Measurements from ENCODE around the gene MYH10. TPM values are rescaled to one million over a fixed set of nuclear protein-coding genes. Genes with fewer than 3 reads are reported as not detected.

Gene MYH10
- total RNA-seq, 1 donor from 2014 or later = 13.2 TPM

GRCh38 chr17:8588877-8589554 lies 41.5 kb downstream of the MYH10 start:
- no peak overlapping the region for H3K27ac Mint-ChIP-seq

GRCh38 chr17:8586766-8587165 lies 43.8 kb downstream of the MYH10 start:
- no peak overlapping the region for H3K27ac Mint-ChIP-seq
- H3K4me1 Mint-ChIP-seq (ENCODE audit: low read depth) = peaks cover 2% of the 10 kb centered on the region
- H3K36me3 Mint-ChIP-seq (ENCODE audit: low read depth) = no peaks in the 10 kb centered on the region
- peaks cover 17% of the 10 kb centered on the region for H3K27me3 Mint-ChIP-seq (ENCODE audit: low read depth)
- H3K9me3 Mint-ChIP-seq = no peaks in the 10 kb centered on the region
- no peak for DNase-seq (ENCODE audit: low spot score)
- intact Hi-C loops (cut with micrococcal nuclease) = no loop called here
- no peak overlapping the region for H3K4me3 Mint-ChIP-seq (ENCODE audit: low read depth)

More at GRCh38 chr17:8588877-8589554, 41.5 kb downstream of the MYH10 start:
- intact Hi-C loops (cut with micrococcal nuclease) = no loop called here
- Mint-ChIP-seq H3K4me3 (ENCODE audit: low read depth) (no peak overlapping the region), H3K9me3 (no peaks in the 10 kb centered on the region), H3K27me3 (ENCODE audit: low read depth) (peaks cover 32% of the 10 kb centered on the region), H3K36me3 (ENCODE audit: low read depth) (no peaks in the 10 kb centered on the region), H3K4me1 (ENCODE audit: low read depth) (no peaks in the 10 kb centered on the region)
- DNase-seq (ENCODE audit: low spot score) = no peak

- Mint-ChIP-seq H3K9me3 (no peaks in the 10 kb centered on the region), H3K27me3 (ENCODE audit: low read depth) (peaks cover 15% of the 10 kb centered on the region)
- intact Hi-C loops (cut with micrococcal nuclease) = no loop called here
These were observed 44.6 kb downstream of the MYH10 start for GRCh38 chr17:8585911-8586310.

GRCh38 chr17:8583954-8584353 lies 46.6 kb downstream of the MYH10 start:
- H3K27me3 Mint-ChIP-seq (ENCODE audit: low read depth) = peaks cover 13% of the 10 kb centered on the region
- H3K36me3 Mint-ChIP-seq (ENCODE audit: low read depth) = no peaks in the 10 kb centered on the region
- H3K27ac Mint-ChIP-seq = no peak overlapping the region
- DNase-seq (ENCODE audit: low spot score) = no peak
- H3K4me1 Mint-ChIP-seq (ENCODE audit: low read depth) = peaks cover 6% of the 10 kb centered on the region
- H3K9me3 Mint-ChIP-seq = no peaks in the 10 kb centered on the region
- H3K4me3 Mint-ChIP-seq (ENCODE audit: low read depth) = no peak overlapping the region
- intact Hi-C loops (cut with micrococcal nuclease) = no loop called here

More at GRCh38 chr17:8585911-8586310, 44.6 kb downstream of the MYH10 start:
- Mint-ChIP-seq H3K4me1 (ENCODE audit: low read depth) (peaks cover 4% of the 10 kb centered on the region), H3K36me3 (ENCODE audit: low read depth) (no peaks in the 10 kb centered on the region), H3K4me3 (ENCODE audit: low read depth) (no peak overlapping the region), H3K27ac (no peak overlapping the region)
- DNase-seq (ENCODE audit: low spot score) = no peak

- DNase-seq (ENCODE audit: low spot score) = no peak
- Mint-ChIP-seq H3K9me3 (no peaks in the 10 kb centered on the region), H3K27ac (no peak overlapping the region), H3K4me3 (ENCODE audit: low read depth) (no peak overlapping the region), H3K36me3 (ENCODE audit: low read depth) (no peaks in the 10 kb centered on the region), H3K4me1 (ENCODE audit: low read depth) (peaks cover 8% of the 10 kb centered on the region), H3K27me3 (ENCODE audit: low read depth) (no peaks in the 10 kb centered on the region)
- intact Hi-C loops (cut with micrococcal nuclease) = no loop called here
These were observed 49.4 kb downstream of the MYH10 start for GRCh38 chr17:8580952-8581658.

GRCh38 chr17:8577868-8578267 lies 52.7 kb downstream of the MYH10 start:
- H3K9me3 Mint-ChIP-seq = no peaks in the 10 kb centered on the region
- H3K36me3 Mint-ChIP-seq (ENCODE audit: low read depth) = no peaks in the 10 kb centered on the region
- intact Hi-C loops (cut with micrococcal nuclease) = loop anchor here (10.0 kb wide), 1 partner anchor 47 kb away; no protein-coding TSS in a partner anchor
- no peak for DNase-seq (ENCODE audit: low spot score)
- peaks cover 2% of the 10 kb centered on the region for H3K27me3 Mint-ChIP-seq (ENCODE audit: low read depth)
- no peak overlapping the region for H3K4me3 Mint-ChIP-seq (ENCODE audit: low read depth)
- no peak overlapping the region for H3K27ac Mint-ChIP-seq
- H3K4me1 Mint-ChIP-seq (ENCODE audit: low read depth) = peaks cover 8% of the 10 kb centered on the region

- DNase-seq (ENCODE audit: low spot score) = no peak
- Mint-ChIP-seq H3K4me3 (ENCODE audit: low read depth) (no peak overlapping the region), H3K27ac (no peak overlapping the region), H3K36me3 (ENCODE audit: low read depth) (no peaks in the 10 kb centered on the region), H3K9me3 (no peaks in the 10 kb centered on the region), H3K4me1 (ENCODE audit: low read depth) (peaks cover 6% of the 10 kb centered on the region), H3K27me3 (ENCODE audit: low read depth) (peaks cover 2% of the 10 kb centered on the region)
- intact Hi-C loops (cut with micrococcal nuclease) = loop anchor here (10.0 kb wide), 1 partner anchor 48 kb away; no protein-coding TSS in a partner anchor
These were observed 53.8 kb downstream of the MYH10 start for GRCh38 chr17:8576559-8577294.

GRCh38 chr17:8574687-8575086 lies 55.8 kb downstream of the MYH10 start:
- Mint-ChIP-seq H3K27me3 (ENCODE audit: low read depth) (peaks cover 2% of the 10 kb centered on the region), H3K4me1 (ENCODE audit: low read depth) (peaks cover 2% of the 10 kb centered on the region), H3K4me3 (ENCODE audit: low read depth) (no peak overlapping the region), H3K36me3 (ENCODE audit: low read depth) (no peaks in the 10 kb centered on the region), H3K9me3 (no peaks in the 10 kb centered on the region), H3K27ac (no peak overlapping the region)
- intact Hi-C loops (cut with micrococcal nuclease) = loop anchor here (5.0 to 10.0 kb wide), 2 partner anchors 50 to 173 kb away; no protein-coding TSS in a partner anchor
- no peak for DNase-seq (ENCODE audit: low spot score)

GRCh38 chr17:8572764-8573163 lies 57.8 kb downstream of the MYH10 start:
- Mint-ChIP-seq H3K36me3 (ENCODE audit: low read depth) (no peaks in the 10 kb centered on the region), H3K4me3 (ENCODE audit: low read depth) (no peak overlapping the region), H3K27me3 (ENCODE audit: low read depth) (peaks cover 2% of the 10 kb centered on the region), H3K27ac (no peak overlapping the region), H3K4me1 (ENCODE audit: low read depth) (peaks cover 1% of the 10 kb centered on the region), H3K9me3 (no peaks in the 10 kb centered on the region)
- DNase-seq (ENCODE audit: low spot score) = no peak
- intact Hi-C loops (cut with micrococcal nuclease) = loop anchor here (5.0 to 10.0 kb wide), 2 partner anchors 52 to 175 kb away; no protein-coding TSS in a partner anchor

- H3K4me1 Mint-ChIP-seq (ENCODE audit: low read depth) = no peaks in the 10 kb centered on the region
- DNase-seq (ENCODE audit: low spot score) = no peak
- intact Hi-C loops (cut with micrococcal nuclease) = no loop called here
- no peaks in the 10 kb centered on the region for H3K9me3 Mint-ChIP-seq
- no peaks in the 10 kb centered on the region for H3K36me3 Mint-ChIP-seq (ENCODE audit: low read depth)
- H3K4me3 Mint-ChIP-seq (ENCODE audit: low read depth) = no peak overlapping the region
- H3K27me3 Mint-ChIP-seq (ENCODE audit: low read depth) = no peaks in the 10 kb centered on the region
- H3K27ac Mint-ChIP-seq = no peak overlapping the region
These were observed 66.4 kb downstream of the MYH10 start for GRCh38 chr17:8563981-8564602.

- H3K4me1 Mint-ChIP-seq (ENCODE audit: low read depth) = no peaks in the 10 kb centered on the region
- H3K36me3 Mint-ChIP-seq (ENCODE audit: low read depth) = no peaks in the 10 kb centered on the region
- no peaks in the 10 kb centered on the region for H3K27me3 Mint-ChIP-seq (ENCODE audit: low read depth)
- H3K4me3 Mint-ChIP-seq (ENCODE audit: low read depth) = no peak overlapping the region
- intact Hi-C loops (cut with micrococcal nuclease) = no loop called here
- no peak overlapping the region for H3K27ac Mint-ChIP-seq
- H3K9me3 Mint-ChIP-seq = no peaks in the 10 kb centered on the region
- DNase-seq (ENCODE audit: low spot score) = no peak
These were observed 67.3 kb downstream of the MYH10 start for GRCh38 chr17:8563024-8563776.

- intact Hi-C loops (cut with micrococcal nuclease) = no loop called here
- Mint-ChIP-seq H3K36me3 (ENCODE audit: low read depth) (no peaks in the 10 kb centered on the region), H3K27ac (no peak overlapping the region), H3K4me1 (ENCODE audit: low read depth) (no peaks in the 10 kb centered on the region), H3K4me3 (ENCODE audit: low read depth) (no peak overlapping the region), H3K9me3 (no peaks in the 10 kb centered on the region), H3K27me3 (ENCODE audit: low read depth) (peaks cover 1% of the 10 kb centered on the region)
- DNase-seq (ENCODE audit: low spot score) = no peak
These were observed 72.4 kb downstream of the MYH10 start for GRCh38 chr17:8558144-8558543.

Data from activated T-helper 2 cell treated with anti-CD3 and anti-CD28 coated beads, Interferon-gamma antibody, Interleukin-2, Interleukin-4, amounts not matched to agents 10 μg/mL and 5 μg/mL and 100 μg/mL, durations not matched to agents 14 hours and 24 hours and 36 hours (primary cell).